PC-3 (cell line): Measurements from ENCODE around the gene ITGAE.

Experiments used
- EZH2 ChIP-seq: fragments of 300-600 bp; sonication (generic); IDR thresholded peaks from one replicate; pipeline ENCODE4 v1.6.1; 2017; ENCODE audit warnings: antibody characterized with exemption, mild to moderate bottlenecking, low read length; ENCODE audit not compliant: unreplicated experiment
- TF ChIP-seq, protein P1 (sequence below): fragments of 300-600 bp; sonication (generic); conservative IDR thresholded peaks from 2 replicates; pipeline ENCODE4 v1.5.1; 2017; ENCODE audit warnings: antibody characterized with exemption, low read depth, mild to moderate bottlenecking, low read length

DNA sequence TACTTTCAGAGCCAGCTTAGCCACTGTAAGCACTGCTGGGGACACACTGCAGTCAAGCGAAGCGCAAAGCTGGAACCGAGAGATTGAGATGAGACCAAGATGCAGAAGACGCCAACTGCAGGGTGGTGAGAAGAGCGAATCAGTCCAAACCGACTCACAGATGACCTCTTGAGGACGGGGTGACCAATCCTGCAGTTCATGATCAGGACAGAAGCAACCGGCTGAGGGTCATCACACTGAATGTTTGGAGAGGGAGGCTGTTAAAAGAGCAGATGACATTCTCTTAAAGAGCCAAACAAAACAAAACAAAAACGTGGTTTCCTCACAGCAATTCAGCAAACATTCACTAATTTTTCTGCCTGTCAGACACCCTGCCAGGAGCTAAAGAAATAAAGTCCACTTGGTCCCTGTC lies 68.8 kb downstream of the ITGAE start:
- TF ChIP-seq EZH2 = no peak
- TF ChIP-seq, protein P1, sequence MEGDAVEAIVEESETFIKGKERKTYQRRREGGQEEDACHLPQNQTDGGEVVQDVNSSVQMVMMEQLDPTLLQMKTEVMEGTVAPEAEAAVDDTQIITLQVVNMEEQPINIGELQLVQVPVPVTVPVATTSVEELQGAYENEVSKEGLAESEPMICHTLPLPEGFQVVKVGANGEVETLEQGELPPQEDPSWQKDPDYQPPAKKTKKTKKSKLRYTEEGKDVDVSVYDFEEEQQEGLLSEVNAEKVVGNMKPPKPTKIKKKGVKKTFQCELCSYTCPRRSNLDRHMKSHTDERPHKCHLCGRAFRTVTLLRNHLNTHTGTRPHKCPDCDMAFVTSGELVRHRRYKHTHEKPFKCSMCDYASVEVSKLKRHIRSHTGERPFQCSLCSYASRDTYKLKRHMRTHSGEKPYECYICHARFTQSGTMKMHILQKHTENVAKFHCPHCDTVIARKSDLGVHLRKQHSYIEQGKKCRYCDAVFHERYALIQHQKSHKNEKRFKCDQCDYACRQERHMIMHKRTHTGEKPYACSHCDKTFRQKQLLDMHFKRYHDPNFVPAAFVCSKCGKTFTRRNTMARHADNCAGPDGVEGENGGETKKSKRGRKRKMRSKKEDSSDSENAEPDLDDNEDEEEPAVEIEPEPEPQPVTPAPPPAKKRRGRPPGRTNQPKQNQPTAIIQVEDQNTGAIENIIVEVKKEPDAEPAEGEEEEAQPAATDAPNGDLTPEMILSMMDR = no peak
